Activated gamma-delta T cell treated with Interleukin-2 at 50 U/mL for 16 hours (primary cell): ENCODE results near the gene PEAK3.
A peak's percentile ranks its signal among the peaks of the same experiment; 100 is the strongest.

ENCODE experiments used
- DNase-seq: peaks from one replicate; pipeline ENCODE4 v3.0.0-alpha.2; 2020

The PEAK3 gene

DNA sequence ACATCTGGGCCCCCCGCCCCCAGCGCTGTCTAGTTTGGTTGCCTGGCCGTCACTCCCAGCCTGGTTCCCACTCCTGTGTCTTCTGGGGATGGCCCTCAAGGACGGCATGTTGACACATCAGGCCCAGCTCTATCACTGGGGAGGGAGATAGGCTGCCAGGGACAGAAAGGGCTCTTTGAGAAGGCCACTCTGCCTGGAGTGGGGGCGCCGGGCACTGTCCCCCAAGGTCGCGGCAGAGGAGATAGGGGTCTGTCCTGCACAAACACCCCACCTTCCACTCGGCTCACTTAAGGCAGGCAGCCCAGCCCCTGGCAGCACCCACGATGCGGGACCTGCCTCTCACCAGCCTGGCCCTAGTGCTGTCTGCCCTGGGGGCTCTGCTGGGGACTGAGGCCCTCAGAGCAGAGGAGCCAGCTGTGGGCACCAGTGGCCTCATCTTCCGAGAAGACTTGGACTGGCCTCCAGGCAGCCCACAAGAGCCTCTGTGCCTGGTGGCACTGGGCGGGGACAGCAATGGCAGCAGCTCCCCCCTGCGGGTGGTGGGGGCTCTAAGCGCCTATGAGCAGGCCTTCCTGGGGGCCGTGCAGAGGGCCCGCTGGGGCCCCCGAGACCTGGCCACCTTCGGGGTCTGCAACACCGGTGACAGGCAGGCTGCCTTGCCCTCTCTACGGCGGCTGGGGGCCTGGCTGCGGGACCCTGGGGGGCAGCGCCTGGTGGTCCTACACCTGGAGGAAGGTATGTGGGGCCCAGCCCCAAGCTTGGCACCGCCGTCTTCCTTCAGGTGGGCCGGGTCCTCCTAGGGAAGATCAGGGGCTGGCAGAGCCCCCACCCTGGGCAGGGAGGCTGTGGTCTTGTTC lies 32.7 kb downstream of the PEAK3 start, which contains the start of gene AMH:
Gene AMH, plus strand, starts transcription at position 314 of the 857 bp plus-strand sequence. Its CDS starts 10 bp downstream, at position 324.
- DNase-seq: no peak

DNA sequence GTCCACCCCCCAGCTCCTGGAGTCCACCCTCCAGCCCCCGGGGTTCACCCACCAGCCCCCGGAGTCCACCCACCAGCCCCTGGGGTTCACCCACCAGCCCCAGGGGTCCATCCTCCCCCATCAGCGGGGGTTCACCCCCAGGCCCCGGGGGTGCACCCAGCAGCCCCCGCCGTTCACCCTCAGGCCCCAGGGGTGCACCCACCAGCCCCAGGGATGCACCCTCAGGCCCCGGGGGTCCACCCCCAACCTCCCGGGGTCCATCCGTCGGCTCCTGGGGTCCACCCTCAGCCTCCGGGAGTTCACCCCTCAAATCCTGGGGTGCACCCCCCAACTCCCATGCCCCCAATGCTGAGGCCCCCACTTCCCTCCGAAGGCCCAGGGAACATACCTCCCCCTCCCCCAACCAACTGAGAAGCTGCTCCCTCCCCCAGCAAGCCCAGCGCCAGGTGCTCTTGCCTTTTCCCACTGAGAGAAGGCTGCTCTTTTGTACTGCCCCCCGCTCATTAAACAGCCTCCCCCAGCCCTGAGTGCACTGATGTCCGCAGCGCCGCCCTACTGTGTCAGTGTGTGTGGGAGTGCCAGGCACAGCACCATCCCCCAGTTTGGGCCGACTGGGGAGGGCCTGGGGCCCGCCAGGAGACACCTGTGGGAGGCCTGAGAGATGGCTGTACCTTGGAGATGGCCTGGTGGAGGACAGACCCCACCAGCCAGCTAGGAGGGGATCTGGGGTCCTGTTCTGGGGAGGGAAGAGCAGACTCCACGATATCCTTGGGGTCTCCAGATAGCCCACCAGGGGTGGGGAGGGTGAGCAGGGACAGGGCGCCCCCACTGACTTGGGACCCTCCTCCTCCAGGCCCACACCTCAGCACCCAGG lies 33.6 kb downstream of the PEAK3 start:
- no peak for DNase-seq

- no peak for DNase-seq
These were observed 34.4 kb downstream of the PEAK3 start for GRCh38 chr19:2247433-2248101.

GRCh38 chr19:2246801-2247361 lies 35.1 kb downstream of the PEAK3 start:
- DNase-seq: no peak

DNA sequence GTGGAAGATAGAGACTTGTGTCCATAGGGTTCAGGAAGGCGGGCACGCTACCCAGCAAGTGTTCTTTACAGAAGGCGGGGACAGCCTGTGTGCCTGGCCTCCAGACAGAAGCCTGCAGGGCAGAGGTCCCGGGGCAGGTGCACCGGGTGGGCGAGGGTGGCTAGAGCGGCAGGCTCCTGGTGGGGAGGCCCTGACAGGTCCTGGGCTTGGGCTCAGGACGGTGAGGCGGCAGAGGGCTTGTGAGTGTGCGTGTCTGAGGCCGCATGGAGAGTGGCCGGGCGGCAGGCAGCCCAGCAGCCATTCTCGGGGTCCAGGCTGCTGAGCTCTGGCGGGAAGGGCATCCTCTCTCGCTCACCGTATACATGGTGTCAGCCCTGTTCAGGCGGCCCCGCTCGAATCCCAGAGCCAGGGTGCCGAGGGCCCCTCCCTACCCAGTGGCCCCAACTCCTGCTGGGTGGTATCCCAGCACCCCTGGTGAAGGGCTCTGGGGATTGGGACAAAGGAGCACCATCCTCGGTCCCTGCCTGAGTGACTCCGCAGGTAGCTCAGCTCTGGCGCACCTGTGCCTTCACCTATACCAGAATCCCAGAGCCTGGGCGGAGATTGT lies 35.9 kb downstream of the PEAK3 start:
- no peak for DNase-seq

DNA sequence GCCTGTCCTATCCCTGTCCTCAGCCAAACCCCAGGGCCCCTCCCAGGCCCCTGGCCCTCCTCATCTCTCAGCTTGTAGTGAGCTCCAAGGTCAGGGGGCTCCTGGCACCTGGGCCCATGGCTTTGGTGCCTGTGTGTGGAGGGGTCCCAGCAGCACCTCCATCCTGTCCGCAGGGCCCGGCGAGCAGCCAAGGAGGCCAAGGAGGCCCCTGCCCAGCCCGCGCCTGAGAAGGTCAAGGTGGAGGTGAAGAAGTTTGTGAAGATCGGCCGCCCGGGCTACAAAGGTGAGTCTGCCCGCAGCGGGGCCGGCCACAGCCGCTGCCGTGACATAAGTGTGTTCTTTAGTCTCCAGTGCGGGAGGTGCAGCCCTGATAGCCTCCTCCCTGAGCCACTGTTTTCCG lies 36.7 kb downstream of the PEAK3 start:
- no peak for DNase-seq

DNA sequence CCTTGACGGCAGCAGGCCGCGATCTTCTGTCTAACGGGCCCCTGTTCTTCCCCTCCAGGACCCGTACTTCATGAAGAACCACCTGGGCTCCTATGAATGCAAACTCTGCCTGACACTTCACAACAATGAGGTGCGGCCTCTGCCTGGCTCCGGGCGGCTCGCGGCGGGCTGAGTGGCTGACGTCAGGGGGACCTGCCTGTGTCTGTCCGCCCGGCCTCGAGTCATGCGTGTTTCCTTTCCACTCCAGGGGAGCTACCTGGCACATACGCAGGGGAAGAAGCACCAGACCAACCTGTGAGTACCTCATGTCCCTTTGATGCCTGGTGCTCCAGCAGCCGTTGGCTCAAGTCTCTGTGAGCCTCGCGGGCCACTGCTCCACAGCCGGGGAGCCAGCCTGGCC lies 37.5 kb downstream of the PEAK3 start:
- no peak for DNase-seq

DNA sequence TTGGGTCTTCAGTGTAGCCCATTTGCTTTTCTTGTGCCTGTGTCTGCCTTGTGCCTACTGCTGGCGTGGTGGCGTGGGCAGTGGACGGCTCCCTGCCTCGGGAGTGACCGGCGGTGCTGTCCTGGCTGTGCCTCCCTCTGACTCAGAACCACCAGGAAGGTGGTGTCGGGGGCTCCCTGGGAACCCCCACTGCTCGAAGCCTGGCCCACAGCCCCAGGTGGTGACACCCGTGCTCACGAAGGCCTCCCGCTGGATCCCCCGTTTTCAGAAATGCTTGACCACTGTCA lies 37.9 kb downstream of the PEAK3 start:
- DNase-seq: no peak

GRCh38 chr19:2243274-2244124 lies 38.5 kb downstream of the PEAK3 start:
- DNase-seq: no peak

- DNase-seq: no peak
These were observed 39.2 kb downstream of the PEAK3 start for GRCh38 chr19:2242816-2243215.

GRCh38 chr19:2242092-2242537 lies 39.9 kb downstream of the PEAK3 start:
- DNase-seq: no peak

DNA sequence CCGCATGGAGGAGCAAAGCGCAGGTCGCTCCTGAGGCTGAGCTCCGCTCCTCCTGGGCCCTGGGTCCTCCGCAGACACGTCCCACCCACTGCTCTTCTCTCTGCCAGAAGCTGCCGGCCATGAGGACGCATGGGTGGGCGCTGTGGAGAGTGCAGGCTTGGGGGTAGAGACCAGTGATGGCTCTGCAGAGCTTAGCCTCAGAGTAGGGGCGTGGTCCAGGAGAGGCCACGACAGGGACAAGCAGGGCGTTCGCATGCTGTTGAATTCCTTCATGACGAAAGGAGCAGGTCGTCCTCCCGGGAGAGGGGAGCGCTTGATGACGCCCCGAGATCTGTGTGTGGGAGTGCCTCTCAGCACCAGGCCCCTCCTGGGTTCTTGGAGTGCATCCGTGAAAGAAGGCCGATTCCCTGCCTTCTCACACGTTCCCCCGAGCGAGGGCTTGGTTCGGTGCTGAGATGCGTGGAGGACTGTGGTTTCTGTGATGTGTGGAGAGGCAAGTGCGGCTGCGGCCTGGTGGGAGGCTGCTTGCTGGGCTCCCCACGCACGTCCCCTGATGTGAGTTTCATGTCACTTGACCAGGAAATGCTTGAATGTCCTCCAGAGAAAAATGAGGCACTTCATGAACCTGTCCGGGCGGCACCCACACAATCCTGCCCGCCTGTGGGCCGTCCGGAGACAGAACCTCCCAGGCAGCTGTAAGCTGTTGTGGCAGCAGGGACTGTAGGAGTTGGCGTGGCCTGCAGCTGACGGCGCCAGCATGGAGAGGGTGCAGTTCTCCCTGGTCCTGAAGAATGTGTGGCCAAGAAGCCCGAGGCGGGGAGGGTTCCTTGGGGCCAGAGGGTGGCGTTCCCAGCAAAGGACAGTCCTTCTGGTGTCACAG lies 40.9 kb downstream of the PEAK3 start:
- no peak for DNase-seq

GRCh38 chr19:2239771-2240770 lies 41.9 kb downstream of the PEAK3 start:
- DNase-seq: peak; percentile 33

DNA sequence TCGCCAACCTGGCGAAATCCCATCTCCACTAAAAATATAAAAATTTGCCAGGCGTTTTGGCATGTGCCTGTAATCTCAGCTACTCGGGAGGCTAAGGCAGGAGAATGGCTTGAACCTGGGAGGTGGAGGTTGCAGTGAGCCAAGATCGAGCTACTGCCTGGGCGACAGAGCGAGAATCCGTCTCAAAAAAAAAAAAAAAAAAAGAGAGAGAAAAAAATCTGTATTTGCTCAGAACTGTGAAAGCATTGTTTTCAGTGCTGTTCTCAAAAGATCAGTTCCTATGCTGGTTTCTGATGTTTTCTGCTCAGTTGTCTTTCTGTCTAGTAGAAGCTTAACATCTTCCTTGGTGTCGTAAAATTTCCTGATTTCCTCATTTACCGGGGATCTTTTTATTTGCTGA lies 42.8 kb downstream of the PEAK3 start:
- DNase-seq: no peak

GRCh38 chr19:2237869-2238153 lies 44.2 kb downstream of the PEAK3 start:
- no peak for DNase-seq

GRCh38 chr19:2237051-2237868 lies 44.7 kb downstream of the PEAK3 start:
- no peak for DNase-seq

DNA sequence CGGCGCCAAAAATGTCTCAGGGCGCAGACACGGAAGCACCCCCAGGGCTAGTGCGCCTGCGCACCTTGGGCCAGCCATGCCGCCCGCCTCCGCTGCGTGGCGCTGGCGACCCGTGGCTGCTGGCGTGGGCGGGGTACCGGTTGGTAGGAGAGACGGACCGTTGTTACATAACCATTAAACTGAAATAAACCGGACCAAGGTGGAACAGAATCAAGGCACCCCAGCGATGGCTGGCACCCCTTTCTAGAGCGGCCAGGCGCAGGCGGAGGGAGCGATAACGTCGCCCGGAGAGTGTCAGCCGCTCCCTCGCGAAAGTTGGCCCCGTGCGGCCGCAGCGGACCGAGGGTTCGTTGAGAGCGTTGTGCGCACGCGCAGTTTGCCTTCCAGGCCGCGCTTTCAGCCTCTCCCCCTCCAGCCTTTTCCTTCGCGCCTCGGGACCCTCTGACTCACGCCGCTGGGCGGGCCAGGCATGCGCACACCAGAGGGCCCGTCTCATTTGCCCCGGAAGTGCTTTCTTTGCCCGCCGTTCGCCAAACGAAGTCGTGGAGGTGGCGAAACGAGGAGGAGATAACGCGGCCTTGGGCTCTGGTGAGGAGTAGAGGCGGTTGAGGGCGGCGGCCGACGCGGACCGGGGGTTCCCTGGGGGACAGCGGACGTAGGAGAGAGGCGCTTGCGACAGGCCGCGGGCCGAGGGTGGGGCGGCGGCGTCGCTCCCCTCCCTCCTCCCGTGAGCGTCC lies 45.5 kb downstream of the PEAK3 start, which contains the start of the genes PLEKHJ1 and SF3A2:
Gene PLEKHJ1, minus strand, starts transcription at position 16 of the 737 bp plus-strand sequence. CDS start 81 bp downstream, outside the sequence.
Gene SF3A2, plus strand, starts transcription at position 511 of the 737 bp plus-strand sequence. CDS start 6,595 bp downstream, outside the sequence.
- DNase-seq: peak; percentile 97

DNA sequence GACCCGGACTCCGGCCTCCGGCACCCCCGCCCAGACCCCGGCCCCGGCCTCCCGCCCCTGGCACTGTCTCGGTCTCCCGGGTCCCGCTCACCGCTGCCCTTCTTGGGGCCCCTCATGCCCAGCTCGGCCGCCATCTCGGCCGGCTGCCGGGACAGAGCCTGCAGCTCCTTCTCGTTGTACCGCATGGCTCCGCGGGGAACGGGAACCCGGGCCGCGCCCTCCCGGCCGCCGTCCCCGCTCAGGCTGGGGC lies 46.0 kb downstream of the PEAK3 start:
- DNase-seq: no peak
